Caco-2 (cell line): ENCODE data around the gene F2RL2. TPM values are rescaled to one million over a fixed set of nuclear protein-coding genes. Genes with fewer than 3 reads are reported as not detected.

Experiments used
- BruUV-seq: library from RNA; stranded (reverse); fragments of 400-500 nt; replicated peaks from 2 replicates; lab custom pipeline; 2021; lab: Mats Ljungman, UMichigan
- CTCF ChIA-PET: fragments of 300-600 bp; sonication (Branson Sonifier 250); formaldehyde crosslinking; loops from one replicate; lab custom pipeline; 2022; ENCODE audit warnings: antibody characterized with exemption; lab: Charles Lee
- POLR2A ChIA-PET: fragments of 300-600 bp; sonication (Branson Sonifier 250); formaldehyde crosslinking; loops from one replicate; lab custom pipeline; 2022; ENCODE audit warnings: antibody characterized with exemption; lab: Charles Lee
- DNase-seq, 2 experiments: peaks; one replicate each; pipeline versions ENCODE4 v3.0.0 to v3.0.0-alpha.2; 2020 to 2022
- H3K27me3 ChIP-seq: replicated peaks from 2 replicates; pipeline ENCODE4 v1.6.0; 2011; ENCODE audit warnings: low read length; ENCODE audit not compliant: control insufficient read depth, insufficient read depth
- H3K36me3 ChIP-seq: 2 replicates; pipeline ENCODE4 v1.5.1; 2011; ENCODE audit warnings: low read length; ENCODE audit not compliant: control insufficient read depth, insufficient read depth
- H3K4me1 ChIP-seq: fragments of 250-450 bp; sonication (Bioruptor Pico); 2 replicates; pipeline ENCODE4 v1.5.1; 2020; ENCODE audit warnings: mild to moderate bottlenecking
- H3K4me3 ChIP-seq: 2 replicates; pipeline ENCODE4 v1.5.1; 2011; ENCODE audit warnings: low read depth, mild to moderate bottlenecking, control low read depth, low read length
- H3K9me3 ChIP-seq: fragments of 250-450 bp; sonication (Bioruptor Pico); 2 replicates; pipeline ENCODE4 v1.5.1; 2020; ENCODE audit warnings: mild to moderate bottlenecking, moderate library complexity
- H3K27ac Mint-ChIP-seq: one replicate; pipeline ENCODE4 v1.8.0; 2022; ENCODE audit warnings: mixed read lengths; ENCODE audit not compliant: unreplicated experiment
- H3K27me3 Mint-ChIP-seq: one replicate; pipeline ENCODE4 v1.8.0; 2022; ENCODE audit warnings: mixed read lengths; ENCODE audit not compliant: insufficient read depth, unreplicated experiment
- H3K36me3 Mint-ChIP-seq: one replicate; pipeline ENCODE4 v1.8.0; 2022; ENCODE audit warnings: mild to moderate bottlenecking, mixed read lengths; ENCODE audit not compliant: insufficient read depth, unreplicated experiment
- H3K4me1 Mint-ChIP-seq: one replicate; pipeline ENCODE4 v1.8.0; 2022; ENCODE audit warnings: low read depth, mixed read lengths; ENCODE audit not compliant: unreplicated experiment
- H3K4me3 Mint-ChIP-seq: one replicate; pipeline ENCODE4 v1.8.0; 2022; ENCODE audit warnings: mild to moderate bottlenecking, moderate library complexity, mixed read lengths; ENCODE audit not compliant: unreplicated experiment
- H3K9me3 Mint-ChIP-seq: one replicate; pipeline ENCODE4 v1.8.0; 2022; ENCODE audit warnings: mixed read lengths; ENCODE audit not compliant: unreplicated experiment
- intact Hi-C: fragments of 100-400 bp; cut with micrococcal nuclease; formaldehyde crosslinking; loops from one replicate; pipeline ENCODE4 v1.10.0; 2022; ENCODE audit not compliant: unreplicated experiment
- total RNA-seq: library from RNA; stranded (reverse); gene quantifications from 2 replicates; pipeline ENCODE4 v1.2.3, GENCODE V29; 2022
- TF ChIP-seq, protein P1 (sequence below), 2 experiments: fragments of 200-600 bp in 1 of 2; IDR thresholded peaks; 1 replicate in 1 of 2; 2 replicates in 1 of 2; pipeline versions ENCODE4 v1.5.1 to v1.8.0; 2011 to 2022; ENCODE audit warnings: antibody characterized with exemption in 1 of 2, control low read depth in 1 of 2, inconsistent platforms in 1 of 2, low read depth in 1 of 2, low read length in 1 of 2, mild to moderate bottlenecking in 1 of 2, moderate library complexity in 1 of 2; ENCODE audit not compliant: insufficient read depth in 1 of 2, severe bottlenecking in 1 of 2, unreplicated experiment in 1 of 2

The F2RL2 gene
- total RNA-seq, 1 experiment from 2014 or later = not detected

- H3K27me3 Mint-ChIP-seq = no peaks in the 10 kb centered on the region
- no peak overlapping the region for H3K27ac Mint-ChIP-seq
- intact Hi-C loops = loop anchor here (1.0 to 10.0 kb wide), 3 partner anchors 40 to 237 kb away; partner anchors contain the start of gene IQGAP2
- H3K4me1 Mint-ChIP-seq = peaks cover 4% of the 10 kb centered on the region
- peaks cover 79% of the 10 kb centered on the region for H3K36me3 Mint-ChIP-seq
- Histone ChIP-seq H3K9me3 (no peaks in the 10 kb centered on the region), H3K36me3 (peaks cover 2% of the 10 kb centered on the region; the same call in 1 of the 2 replicates), H3K4me3 (no peak overlapping the region), H3K27me3 (no peaks in the 10 kb centered on the region), H3K4me1 (no peaks in the 10 kb centered on the region)
- TF ChIP-seq, protein P1, sequence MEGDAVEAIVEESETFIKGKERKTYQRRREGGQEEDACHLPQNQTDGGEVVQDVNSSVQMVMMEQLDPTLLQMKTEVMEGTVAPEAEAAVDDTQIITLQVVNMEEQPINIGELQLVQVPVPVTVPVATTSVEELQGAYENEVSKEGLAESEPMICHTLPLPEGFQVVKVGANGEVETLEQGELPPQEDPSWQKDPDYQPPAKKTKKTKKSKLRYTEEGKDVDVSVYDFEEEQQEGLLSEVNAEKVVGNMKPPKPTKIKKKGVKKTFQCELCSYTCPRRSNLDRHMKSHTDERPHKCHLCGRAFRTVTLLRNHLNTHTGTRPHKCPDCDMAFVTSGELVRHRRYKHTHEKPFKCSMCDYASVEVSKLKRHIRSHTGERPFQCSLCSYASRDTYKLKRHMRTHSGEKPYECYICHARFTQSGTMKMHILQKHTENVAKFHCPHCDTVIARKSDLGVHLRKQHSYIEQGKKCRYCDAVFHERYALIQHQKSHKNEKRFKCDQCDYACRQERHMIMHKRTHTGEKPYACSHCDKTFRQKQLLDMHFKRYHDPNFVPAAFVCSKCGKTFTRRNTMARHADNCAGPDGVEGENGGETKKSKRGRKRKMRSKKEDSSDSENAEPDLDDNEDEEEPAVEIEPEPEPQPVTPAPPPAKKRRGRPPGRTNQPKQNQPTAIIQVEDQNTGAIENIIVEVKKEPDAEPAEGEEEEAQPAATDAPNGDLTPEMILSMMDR (IDR thresholded peaks at IDR 0.05; ENCODE audit: insufficient read depth in 1 of 2, low read depth in 1 of 2, low read length in 1 of 2, severe bottlenecking in 1 of 2, unreplicated experiment in 1 of 2) = peak; percentile 70 to 86
- POLR2A ChIA-PET = no interaction called here
- no peaks in the 10 kb centered on the region for H3K9me3 Mint-ChIP-seq
- no peak overlapping the region for H3K4me3 Mint-ChIP-seq
- CTCF ChIA-PET = no interaction called here
- peak; percentile 51 to 75 for DNase-seq
- BruUV-seq = no TSS peak
Measured at GRCh38 chr5:76641514-76642120, 18.4 kb upstream of the F2RL2 start.

DNA sequence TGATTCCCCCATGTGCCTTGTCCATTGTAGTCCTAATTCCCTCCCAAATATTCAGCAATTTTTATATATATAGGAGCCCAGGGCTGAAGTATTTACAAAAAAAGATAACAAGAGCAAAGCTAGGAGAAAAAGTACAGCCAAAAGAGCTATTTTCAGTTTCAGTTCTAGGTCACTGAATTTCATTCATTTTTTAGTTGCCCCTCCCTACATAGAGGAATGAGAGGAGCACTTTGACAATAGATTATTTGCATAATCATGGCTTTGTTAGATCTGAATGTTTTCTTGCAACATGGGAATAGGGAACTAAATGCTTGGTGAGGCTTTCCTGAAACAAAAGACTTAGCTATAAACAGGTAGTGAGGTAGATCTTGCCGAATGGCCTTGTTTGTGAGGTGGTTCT lies 15.3 kb upstream of the F2RL2 start:
- no peak overlapping the region for H3K4me3 Mint-ChIP-seq
- Histone ChIP-seq H3K27me3 (no peaks in the 10 kb centered on the region), H3K4me3 (no peak overlapping the region), H3K36me3 (peaks cover 2% of the 10 kb centered on the region; the same call in 1 of the 2 replicates), H3K9me3 (no peaks in the 10 kb centered on the region), H3K4me1 (no peaks in the 10 kb centered on the region)
- CTCF ChIA-PET = interaction anchor here (0.6 kb wide), 1 partner anchor 36 kb away, joined by 3 read pairs; no protein-coding TSS in a partner anchor
- TF ChIP-seq, protein P1 (IDR thresholded peaks at IDR 0.05; ENCODE audit: insufficient read depth in 1 of 2, low read depth in 1 of 2, low read length in 1 of 2, severe bottlenecking in 1 of 2, unreplicated experiment in 1 of 2) = no peak
- H3K27me3 Mint-ChIP-seq = no peaks in the 10 kb centered on the region
- POLR2A ChIA-PET = interaction anchor here (0.6 kb wide), 1 partner anchor 236 kb away, joined by 6 read pairs; no protein-coding TSS in a partner anchor
- H3K36me3 Mint-ChIP-seq = peaks cover 69% of the 10 kb centered on the region
- no peaks in the 10 kb centered on the region for H3K9me3 Mint-ChIP-seq
- H3K4me1 Mint-ChIP-seq = peaks cover 7% of the 10 kb centered on the region
- BruUV-seq = no TSS peak
- no peak for DNase-seq
- H3K27ac Mint-ChIP-seq = no peak overlapping the region
- intact Hi-C loops = no loop called here

- no peak for DNase-seq
- POLR2A ChIA-PET = no interaction called here
Measured at GRCh38 chr5:76637490-76637889, 14.3 kb upstream of the F2RL2 start.

More at GRCh38 chr5:76637490-76637889, 14.3 kb upstream of the F2RL2 start:
- H3K4me3 Mint-ChIP-seq = no peak overlapping the region
- BruUV-seq = no TSS peak
- Histone ChIP-seq H3K9me3 (no peaks in the 10 kb centered on the region), H3K4me3 (no peak overlapping the region), H3K27me3 (no peaks in the 10 kb centered on the region), H3K36me3 (peaks cover 2% of the 10 kb centered on the region; the same call in 1 of the 2 replicates), H3K4me1 (no peaks in the 10 kb centered on the region)
- TF ChIP-seq, protein P1 (IDR thresholded peaks at IDR 0.05; ENCODE audit: insufficient read depth in 1 of 2, low read depth in 1 of 2, low read length in 1 of 2, severe bottlenecking in 1 of 2, unreplicated experiment in 1 of 2) = no peak
- no peaks in the 10 kb centered on the region for H3K9me3 Mint-ChIP-seq
- H3K4me1 Mint-ChIP-seq = peaks cover 7% of the 10 kb centered on the region
- H3K27me3 Mint-ChIP-seq = no peaks in the 10 kb centered on the region
- CTCF ChIA-PET = interaction anchor here (0.5 kb wide), 1 partner anchor 297 kb away, joined by 4 read pairs; no protein-coding TSS in a partner anchor
- no peak overlapping the region for H3K27ac Mint-ChIP-seq
- intact Hi-C loops = no loop called here
- H3K36me3 Mint-ChIP-seq = peaks cover 63% of the 10 kb centered on the region
